HEK293T (cell line): ENCODE results near the gene SKOR2.
A peak's percentile ranks its signal among the peaks of the same experiment; 100 is the strongest.
"Not testable (repeated sequence)": the region's sequence is repeated elsewhere in the genome, so short reads cannot be mapped to it uniquely, and the experiment has no call there.

Experiments used
- CTCF ChIA-PET: fragments of 350-600 bp; formaldehyde crosslinking; extraction: SDS; loops from one replicate; lab custom pipeline; 2021; ENCODE audit warnings: antibody characterized with exemption, inconsistent platforms; lab: Yijun Ruan, JAX
- POLR2A ChIA-PET: fragments of 350-600 bp; formaldehyde crosslinking; extraction: SDS; loops from one replicate; lab custom pipeline; 2020; ENCODE audit warnings: antibody characterized with exemption, inconsistent platforms; lab: Yijun Ruan, JAX
- DNase-seq: peaks from one replicate; pipeline ENCODE4 v3.0.0; 2012; ENCODE audit warnings: mixed read lengths; ENCODE audit errors: extremely low spot score
- ARNT ChIP-seq: fragments of 450-650 bp; IDR thresholded peaks from 2 replicates; pipeline ENCODE4 v1.6.1; 2017; ENCODE audit warnings: mild to moderate bottlenecking
- BHLHE40 ChIP-seq: fragments of 450-650 bp; IDR thresholded peaks from 2 replicates; pipeline ENCODE4 v1.6.1; 2016; ENCODE audit warnings: mild to moderate bottlenecking, moderate library complexity, borderline replicate concordance
- CTBP1 ChIP-seq: fragments of 450-650 bp; IDR thresholded peaks from 2 replicates; pipeline ENCODE4 v1.6.1; 2016; ENCODE audit warnings: borderline replicate concordance
- ELF4 ChIP-seq: fragments of 450-650 bp; IDR thresholded peaks from 2 replicates; pipeline ENCODE4 v1.6.1; 2017; ENCODE audit warnings: antibody characterized with exemption
- FOXA1 ChIP-seq: fragments of 450-650 bp; IDR thresholded peaks from 2 replicates; pipeline ENCODE4 v1.6.1; 2016; ENCODE audit warnings: mild to moderate bottlenecking
- FOXK2 ChIP-seq: fragments of 450-650 bp; IDR thresholded peaks from 2 replicates; pipeline ENCODE4 v1.6.1; 2016; ENCODE audit warnings: mild to moderate bottlenecking
- FOXM1 ChIP-seq: fragments of 450-650 bp; IDR thresholded peaks from 2 replicates; pipeline ENCODE4 v1.6.1; 2017; ENCODE audit warnings: mild to moderate bottlenecking, borderline replicate concordance
- HDGF ChIP-seq: fragments of 450-650 bp; IDR thresholded peaks from 2 replicates; pipeline ENCODE4 v1.6.1; 2017; ENCODE audit warnings: antibody characterized with exemption, borderline replicate concordance
- L3MBTL2 ChIP-seq: fragments of 450-650 bp; conservative IDR thresholded peaks from 2 replicates; pipeline ENCODE4 v1.6.1; 2016; ENCODE audit warnings: mild to moderate bottlenecking
- LEF1 ChIP-seq: fragments of 450-650 bp; IDR thresholded peaks from 2 replicates; pipeline ENCODE4 v1.6.1; 2017; ENCODE audit warnings: mild to moderate bottlenecking, borderline replicate concordance
- NFRKB ChIP-seq: fragments of 450-650 bp; IDR thresholded peaks from 2 replicates; pipeline ENCODE4 v1.6.1; 2016; ENCODE audit warnings: mild to moderate bottlenecking, moderate library complexity
- PKNOX1 ChIP-seq: fragments of 450-650 bp; IDR thresholded peaks from 2 replicates; pipeline ENCODE4 v1.6.1; 2016
- SP1 ChIP-seq: fragments of 450-650 bp; IDR thresholded peaks from 2 replicates; pipeline ENCODE4 v1.6.1; 2017
- SUZ12 ChIP-seq: fragments of 450-650 bp; IDR thresholded peaks from 2 replicates; pipeline ENCODE4 v1.6.1; 2016; ENCODE audit warnings: mild to moderate bottlenecking
- TARDBP ChIP-seq: fragments of 450-650 bp; IDR thresholded peaks from 2 replicates; pipeline ENCODE4 v1.6.1; 2016
- ZNF384 ChIP-seq: fragments of 450-650 bp; IDR thresholded peaks from 2 replicates; pipeline ENCODE4 v1.6.1; 2016

Gene SKOR2

GRCh38 chr18:47172476-47172875, 79.0 kb downstream of the SKOR2 start:
- DNase-seq = no peak
- TF ChIP-seq BHLHE40 = no peak
- no peak for TF ChIP-seq L3MBTL2
- no peak for TF ChIP-seq CTBP1
- no peak for TF ChIP-seq FOXK2
- TF ChIP-seq SUZ12 = no peak
- no peak for TF ChIP-seq FOXA1
- no peak for TF ChIP-seq FOXM1
- no peak for TF ChIP-seq NFRKB
- no peak for TF ChIP-seq TARDBP
- TF ChIP-seq SP1 = no peak
- no peak for TF ChIP-seq LEF1
- TF ChIP-seq ELF4 = no peak
- no peak for TF ChIP-seq ZNF384
- no peak for TF ChIP-seq HDGF
- no peak for TF ChIP-seq ARNT
- ChIA-PET CTCF (interaction anchor here (0.6 kb wide), 2 partner anchors 11 to 415 kb away, joined by 3 to 4 read pairs; no protein-coding TSS in a partner anchor), POLR2A (interaction anchor here (2.7 kb wide), 1 partner anchor 22 kb away, joined by 12 read pairs; the partner anchor contains the start of gene HDHD2)

GRCh38 chr18:47168913-47169312, 82.5 kb downstream of the SKOR2 start:
- no peak for DNase-seq
- POLR2A ChIA-PET = no interaction called here
- CTCF ChIA-PET = no interaction called here
- no peak for TF ChIP-seq L3MBTL2
- TF ChIP-seq ELF4 = no peak
- TF ChIP-seq TARDBP = no peak
- TF ChIP-seq HDGF = no peak
- TF ChIP-seq SUZ12 = no peak
- no peak for TF ChIP-seq SP1
- TF ChIP-seq CTBP1 = no peak
- no peak for TF ChIP-seq PKNOX1
- TF ChIP-seq FOXK2 = no peak
- no peak for TF ChIP-seq BHLHE40
- TF ChIP-seq NFRKB = no peak
- TF ChIP-seq ZNF384 = no peak

- DNase-seq = no peak
- TF ChIP-seq CTBP1 = no peak
- TF ChIP-seq FOXA1 = no peak
- TF ChIP-seq SP1 = no peak
- no peak for TF ChIP-seq SUZ12
- TF ChIP-seq PKNOX1 = no peak
- TF ChIP-seq HDGF = no peak
- CTCF ChIA-PET = no interaction called here
- POLR2A ChIA-PET = no interaction called here
Measured at GRCh38 chr18:47168509-47168908, 83.0 kb downstream of the SKOR2 start.

- ChIA-PET POLR2A (no interaction called here), CTCF (no interaction called here)
- no peak for DNase-seq
- TF ChIP-seq L3MBTL2 (no peak), PKNOX1 (peak; percentile 34; the same call in 1 of the 2 replicates)
Measured at GRCh38 chr18:47166294-47166693, 85.2 kb downstream of the SKOR2 start.

GRCh38 chr18:47163241-47163640, 88.2 kb downstream of the SKOR2 start:
- ChIA-PET POLR2A (interaction anchor here (0.9 kb wide), 1 partner anchor 13 kb away, joined by 3 read pairs; the partner anchor contains the start of gene HDHD2), CTCF (no interaction called here)
- no peak for DNase-seq
- no peak for TF ChIP-seq FOXA1
- no peak for TF ChIP-seq BHLHE40
- no peak for TF ChIP-seq NFRKB
- no peak for TF ChIP-seq FOXM1
- no peak for TF ChIP-seq PKNOX1
- no peak for TF ChIP-seq LEF1
- no peak for TF ChIP-seq ELF4

GRCh38 chr18:47160256-47160655, 91.2 kb downstream of the SKOR2 start:
- ChIA-PET POLR2A (interaction anchor here (2.1 kb wide), 1 partner anchor 10 kb away, joined by 14 read pairs; the partner anchor contains the start of gene HDHD2), CTCF (no interaction called here)
- no peak for DNase-seq
- TF ChIP-seq FOXA1 = no peak
- TF ChIP-seq HDGF = no peak
- TF ChIP-seq FOXM1 = no peak
- no peak for TF ChIP-seq SUZ12
- TF ChIP-seq FOXK2 = no peak
- TF ChIP-seq L3MBTL2 = no peak

GRCh38 chr18:47158404-47158803, 93.1 kb downstream of the SKOR2 start:
- DNase-seq, CTCF ChIA-PET: not testable (repeated sequence)
- POLR2A ChIA-PET = interaction anchor here (2.1 kb wide), 1 partner anchor 8 kb away, joined by 14 read pairs; the partner anchor contains the start of gene HDHD2
